Measurements from ENCODE around the gene MANSC4.

DNA sequence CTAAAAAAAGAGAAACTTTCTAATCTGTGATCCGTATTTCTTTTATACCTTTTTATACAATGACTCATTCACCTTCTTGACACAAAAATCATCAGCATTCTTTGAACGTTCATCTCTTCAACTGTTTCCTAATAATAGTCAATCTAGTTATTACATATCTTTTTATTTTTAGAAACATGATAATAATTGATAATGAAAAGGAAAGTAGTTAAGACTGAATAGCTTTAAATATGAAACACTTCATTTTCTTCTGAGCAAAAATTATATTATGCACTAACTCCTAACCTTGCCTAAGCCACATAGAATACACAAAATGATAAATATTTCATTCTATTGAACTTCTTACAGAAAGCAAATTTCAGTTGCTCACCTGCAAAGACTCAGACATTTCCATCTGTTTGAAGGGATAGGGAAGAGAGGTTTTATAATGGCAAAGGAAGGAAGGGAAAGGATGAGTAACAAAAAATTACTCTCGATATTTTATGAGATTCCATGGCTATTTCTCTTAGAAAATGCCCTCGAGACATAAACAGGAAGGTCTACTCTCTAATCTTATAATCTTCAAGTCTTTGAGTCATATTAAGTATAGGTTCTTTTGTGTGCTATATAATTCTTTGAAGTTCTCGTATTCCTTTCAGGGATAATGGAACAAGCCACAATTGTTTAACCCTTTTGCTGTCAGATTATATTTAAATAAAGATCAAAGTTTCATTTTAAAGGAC, 7.5 kb downstream of the MANSC4 start:
- TF ChIP-seq, protein P1, sequence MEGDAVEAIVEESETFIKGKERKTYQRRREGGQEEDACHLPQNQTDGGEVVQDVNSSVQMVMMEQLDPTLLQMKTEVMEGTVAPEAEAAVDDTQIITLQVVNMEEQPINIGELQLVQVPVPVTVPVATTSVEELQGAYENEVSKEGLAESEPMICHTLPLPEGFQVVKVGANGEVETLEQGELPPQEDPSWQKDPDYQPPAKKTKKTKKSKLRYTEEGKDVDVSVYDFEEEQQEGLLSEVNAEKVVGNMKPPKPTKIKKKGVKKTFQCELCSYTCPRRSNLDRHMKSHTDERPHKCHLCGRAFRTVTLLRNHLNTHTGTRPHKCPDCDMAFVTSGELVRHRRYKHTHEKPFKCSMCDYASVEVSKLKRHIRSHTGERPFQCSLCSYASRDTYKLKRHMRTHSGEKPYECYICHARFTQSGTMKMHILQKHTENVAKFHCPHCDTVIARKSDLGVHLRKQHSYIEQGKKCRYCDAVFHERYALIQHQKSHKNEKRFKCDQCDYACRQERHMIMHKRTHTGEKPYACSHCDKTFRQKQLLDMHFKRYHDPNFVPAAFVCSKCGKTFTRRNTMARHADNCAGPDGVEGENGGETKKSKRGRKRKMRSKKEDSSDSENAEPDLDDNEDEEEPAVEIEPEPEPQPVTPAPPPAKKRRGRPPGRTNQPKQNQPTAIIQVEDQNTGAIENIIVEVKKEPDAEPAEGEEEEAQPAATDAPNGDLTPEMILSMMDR (IDR thresholded peaks at IDR 0.05) = no peak
- TF ChIP-seq SMAD4 (CRISPR knock-in tag; IDR thresholded peaks at IDR 0.05) (no peak), NFYB (CRISPR knock-in tag; conservative IDR thresholded peaks at IDR 0.05; ENCODE audit: low read depth) (no peak), IRF2 (CRISPR knock-in tag; IDR thresholded peaks at IDR 0.05; ENCODE audit: borderline replicate concordance, low read depth) (no peak), ZNF138 (CRISPR knock-in tag; conservative IDR thresholded peaks at IDR 0.05) (no peak), FOXP1 (CRISPR knock-in tag; IDR thresholded peaks at IDR 0.05; ENCODE audit: borderline replicate concordance) (no peak), CREB1 (CRISPR knock-in tag; IDR thresholded peaks at IDR 0.05) (no peak)
- TF ChIP-seq, protein P2, sequence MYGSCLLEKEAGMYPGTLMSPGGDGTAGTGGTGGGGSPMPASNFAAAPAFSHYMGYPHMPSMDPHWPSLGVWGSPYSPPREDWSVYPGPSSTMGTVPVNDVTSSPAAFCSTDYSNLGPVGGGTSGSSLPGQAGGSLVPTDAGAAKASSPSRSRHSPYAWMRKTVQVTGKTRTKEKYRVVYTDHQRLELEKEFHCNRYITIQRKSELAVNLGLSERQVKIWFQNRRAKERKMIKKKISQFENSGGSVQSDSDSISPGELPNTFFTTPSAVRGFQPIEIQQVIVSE (CRISPR knock-in tag; IDR thresholded peaks at IDR 0.05; ENCODE audit: borderline replicate concordance) = no peak
- TF ChIP-seq, protein P3, sequence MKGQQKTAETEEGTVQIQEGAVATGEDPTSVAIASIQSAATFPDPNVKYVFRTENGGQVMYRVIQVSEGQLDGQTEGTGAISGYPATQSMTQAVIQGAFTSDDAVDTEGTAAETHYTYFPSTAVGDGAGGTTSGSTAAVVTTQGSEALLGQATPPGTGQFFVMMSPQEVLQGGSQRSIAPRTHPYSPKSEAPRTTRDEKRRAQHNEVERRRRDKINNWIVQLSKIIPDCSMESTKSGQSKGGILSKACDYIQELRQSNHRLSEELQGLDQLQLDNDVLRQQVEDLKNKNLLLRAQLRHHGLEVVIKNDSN (CRISPR knock-in tag; IDR thresholded peaks at IDR 0.05) = no peak
- TF ChIP-seq, protein P4, sequence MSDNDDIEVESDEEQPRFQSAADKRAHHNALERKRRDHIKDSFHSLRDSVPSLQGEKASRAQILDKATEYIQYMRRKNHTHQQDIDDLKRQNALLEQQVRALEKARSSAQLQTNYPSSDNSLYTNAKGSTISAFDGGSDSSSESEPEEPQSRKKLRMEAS (CRISPR knock-in tag; IDR thresholded peaks at IDR 0.05) = no peak
- TF ChIP-seq, protein P5, sequence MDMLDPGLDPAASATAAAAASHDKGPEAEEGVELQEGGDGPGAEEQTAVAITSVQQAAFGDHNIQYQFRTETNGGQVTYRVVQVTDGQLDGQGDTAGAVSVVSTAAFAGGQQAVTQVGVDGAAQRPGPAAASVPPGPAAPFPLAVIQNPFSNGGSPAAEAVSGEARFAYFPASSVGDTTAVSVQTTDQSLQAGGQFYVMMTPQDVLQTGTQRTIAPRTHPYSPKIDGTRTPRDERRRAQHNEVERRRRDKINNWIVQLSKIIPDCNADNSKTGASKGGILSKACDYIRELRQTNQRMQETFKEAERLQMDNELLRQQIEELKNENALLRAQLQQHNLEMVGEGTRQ (CRISPR knock-in tag; IDR thresholded peaks at IDR 0.05) = no peak
- TF ChIP-seq, protein P6, sequence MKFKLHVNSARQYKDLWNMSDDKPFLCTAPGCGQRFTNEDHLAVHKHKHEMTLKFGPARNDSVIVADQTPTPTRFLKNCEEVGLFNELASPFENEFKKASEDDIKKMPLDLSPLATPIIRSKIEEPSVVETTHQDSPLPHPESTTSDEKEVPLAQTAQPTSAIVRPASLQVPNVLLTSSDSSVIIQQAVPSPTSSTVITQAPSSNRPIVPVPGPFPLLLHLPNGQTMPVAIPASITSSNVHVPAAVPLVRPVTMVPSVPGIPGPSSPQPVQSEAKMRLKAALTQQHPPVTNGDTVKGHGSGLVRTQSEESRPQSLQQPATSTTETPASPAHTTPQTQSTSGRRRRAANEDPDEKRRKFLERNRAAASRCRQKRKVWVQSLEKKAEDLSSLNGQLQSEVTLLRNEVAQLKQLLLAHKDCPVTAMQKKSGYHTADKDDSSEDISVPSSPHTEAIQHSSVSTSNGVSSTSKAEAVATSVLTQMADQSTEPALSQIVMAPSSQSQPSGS (CRISPR knock-in tag; IDR thresholded peaks at IDR 0.05; ENCODE audit: borderline replicate concordance, low read depth) = no peak
- TF ChIP-seq, protein P7, sequence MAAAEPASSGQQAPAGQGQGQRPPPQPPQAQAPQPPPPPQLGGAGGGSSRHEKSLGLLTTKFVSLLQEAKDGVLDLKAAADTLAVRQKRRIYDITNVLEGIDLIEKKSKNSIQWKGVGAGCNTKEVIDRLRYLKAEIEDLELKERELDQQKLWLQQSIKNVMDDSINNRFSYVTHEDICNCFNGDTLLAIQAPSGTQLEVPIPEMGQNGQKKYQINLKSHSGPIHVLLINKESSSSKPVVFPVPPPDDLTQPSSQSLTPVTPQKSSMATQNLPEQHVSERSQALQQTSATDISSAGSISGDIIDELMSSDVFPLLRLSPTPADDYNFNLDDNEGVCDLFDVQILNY (CRISPR knock-in tag; IDR thresholded peaks at IDR 0.05) = no peak
- TF ChIP-seq, protein P8, sequence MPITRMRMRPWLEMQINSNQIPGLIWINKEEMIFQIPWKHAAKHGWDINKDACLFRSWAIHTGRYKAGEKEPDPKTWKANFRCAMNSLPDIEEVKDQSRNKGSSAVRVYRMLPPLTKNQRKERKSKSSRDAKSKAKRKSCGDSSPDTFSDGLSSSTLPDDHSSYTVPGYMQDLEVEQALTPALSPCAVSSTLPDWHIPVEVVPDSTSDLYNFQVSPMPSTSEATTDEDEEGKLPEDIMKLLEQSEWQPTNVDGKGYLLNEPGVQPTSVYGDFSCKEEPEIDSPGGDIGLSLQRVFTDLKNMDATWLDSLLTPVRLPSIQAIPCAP (CRISPR knock-in tag; IDR thresholded peaks at IDR 0.05) = no peak
